Uterus (tissue), 4 donors: ENCODE measurements around the gene SH3PXD2B. TPM values are rescaled to one million over a fixed set of nuclear protein-coding genes. Genes with fewer than 3 reads are reported as not detected.
"Not testable (repeated sequence)": the region's sequence is repeated elsewhere in the genome, so short reads cannot be mapped to it uniquely, and the experiment has no call there.

Experiments used
- DNase-seq, 2 donors: peaks; one replicate each; pipeline ENCODE4 v3.0.0-alpha.2; 2019 to 2020
- H3K27ac ChIP-seq, 2 donors: fragments of 200-600 bp; sonication (generic); 1 replicate in 1 of 2; 2 replicates in 1 of 2; pipeline ENCODE4 v1.5.1; 2016 to 2018
- H3K27me3 ChIP-seq, 2 donors: fragments of 200-600 bp; sonication (generic); one replicate each; pipeline ENCODE4 v1.5.1; 2018 to 2019; ENCODE audit warnings: control low read depth in 1 of 2
- H3K36me3 ChIP-seq, 2 donors: fragments of 200-600 bp; sonication (generic); one replicate each; pipeline ENCODE4 v1.5.1; 2019; ENCODE audit warnings: control low read depth in 1 of 2
- H3K4me1 ChIP-seq, 2 donors: fragments of 200-600 bp; sonication (generic); one replicate each; pipeline ENCODE4 v1.5.1; 2018 to 2019; ENCODE audit warnings: control low read depth in 1 of 2
- H3K4me3 ChIP-seq, 2 donors: fragments of 200-600 bp; sonication (generic); 1 replicate in 1 of 2; 2 replicates in 1 of 2; pipeline ENCODE4 v1.5.1; 2018 to 2019; ENCODE audit warnings: mild to moderate bottlenecking in 1 of 2
- H3K9me3 ChIP-seq, 2 donors: fragments of 200-600 bp; sonication (generic); one replicate each; pipeline ENCODE4 v1.5.1; 2019; ENCODE audit warnings: control low read depth in 1 of 2
- POLR2A ChIP-seq, 2 donors: fragments of 450-650 bp; IDR thresholded peaks; one replicate each; pipeline ENCODE4 v1.6.1; 2016; ENCODE audit warnings: antibody characterized with exemption in 2 of 2, mild to moderate bottlenecking in 1 of 2, moderate library complexity in 1 of 2
- intact Hi-C: fragments of 100-400 bp; cut with DNase I; formaldehyde crosslinking; loops from one replicate; pipeline ENCODE4 v1.15.1; 2023; ENCODE audit warnings: low total_unique reads
- total RNA-seq, 4 donors: library from RNA; depleted of rRNA in 3 of 4; stranded (reverse); fragments of >200 nt in 3 of 4; gene quantifications; one replicate each; pipeline versions ENCODE4 v1.1.0 to v1.2.4, GENCODE V29; 2014 to 2023
- TF ChIP-seq, protein P1 (sequence below), 4 experiments: fragments of 200-600 bp in 2 of 4; fragments of 450-650 bp in 2 of 4; sonication (generic) in 2 of 4; IDR thresholded peaks; one replicate each; pipeline ENCODE4 v1.5.1; 2016 to 2019; ENCODE audit warnings: antibody characterized with exemption in 4 of 4, mild to moderate bottlenecking in 2 of 4, moderate library complexity in 1 of 4
- donor health status: DM: yes; HTN: yes; CAD: no.

The SH3PXD2B gene
- total RNA-seq, 4 donors from 2014 or later = 26.1 to 82.6 (median 31.0) TPM

DNA sequence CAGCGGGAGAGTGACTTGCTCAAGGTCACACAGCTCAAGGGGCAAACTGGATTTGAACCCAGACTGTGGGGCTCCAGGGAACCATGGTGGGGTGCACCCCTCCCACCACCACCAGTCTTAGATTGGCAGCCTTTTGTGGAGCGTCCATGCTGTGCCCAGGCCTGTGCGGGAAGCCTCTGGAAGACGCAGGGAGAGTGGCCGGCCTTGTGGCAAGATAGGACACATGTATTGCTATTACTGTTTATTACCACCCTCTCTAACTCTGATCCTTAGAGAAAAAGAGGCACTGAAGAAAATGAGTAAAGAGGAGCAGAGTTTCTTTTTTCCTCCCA lies 25.4 kb upstream of the SH3PXD2B start:
- Histone ChIP-seq H3K9me3 (no peaks in the 10 kb centered on the region), H3K27me3 (no peaks in the 10 kb centered on the region), H3K27ac (peak overlapping the region; percentile 47 to 66), H3K36me3 (no peaks in the 10 kb centered on the region), H3K4me1 (no peaks in the 10 kb centered on the region), H3K4me3 (no peak overlapping the region)
- DNase-seq = no peak
- TF ChIP-seq, protein P1, sequence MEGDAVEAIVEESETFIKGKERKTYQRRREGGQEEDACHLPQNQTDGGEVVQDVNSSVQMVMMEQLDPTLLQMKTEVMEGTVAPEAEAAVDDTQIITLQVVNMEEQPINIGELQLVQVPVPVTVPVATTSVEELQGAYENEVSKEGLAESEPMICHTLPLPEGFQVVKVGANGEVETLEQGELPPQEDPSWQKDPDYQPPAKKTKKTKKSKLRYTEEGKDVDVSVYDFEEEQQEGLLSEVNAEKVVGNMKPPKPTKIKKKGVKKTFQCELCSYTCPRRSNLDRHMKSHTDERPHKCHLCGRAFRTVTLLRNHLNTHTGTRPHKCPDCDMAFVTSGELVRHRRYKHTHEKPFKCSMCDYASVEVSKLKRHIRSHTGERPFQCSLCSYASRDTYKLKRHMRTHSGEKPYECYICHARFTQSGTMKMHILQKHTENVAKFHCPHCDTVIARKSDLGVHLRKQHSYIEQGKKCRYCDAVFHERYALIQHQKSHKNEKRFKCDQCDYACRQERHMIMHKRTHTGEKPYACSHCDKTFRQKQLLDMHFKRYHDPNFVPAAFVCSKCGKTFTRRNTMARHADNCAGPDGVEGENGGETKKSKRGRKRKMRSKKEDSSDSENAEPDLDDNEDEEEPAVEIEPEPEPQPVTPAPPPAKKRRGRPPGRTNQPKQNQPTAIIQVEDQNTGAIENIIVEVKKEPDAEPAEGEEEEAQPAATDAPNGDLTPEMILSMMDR (IDR thresholded peaks at IDR 0.05) = no peak
- no peak for TF ChIP-seq POLR2A (IDR thresholded peaks at IDR 0.05)
- intact Hi-C loops = loop anchor here (2.0 to 10.0 kb wide), 2 partner anchors 221 to 455 kb away; no protein-coding TSS in a partner anchor

DNA sequence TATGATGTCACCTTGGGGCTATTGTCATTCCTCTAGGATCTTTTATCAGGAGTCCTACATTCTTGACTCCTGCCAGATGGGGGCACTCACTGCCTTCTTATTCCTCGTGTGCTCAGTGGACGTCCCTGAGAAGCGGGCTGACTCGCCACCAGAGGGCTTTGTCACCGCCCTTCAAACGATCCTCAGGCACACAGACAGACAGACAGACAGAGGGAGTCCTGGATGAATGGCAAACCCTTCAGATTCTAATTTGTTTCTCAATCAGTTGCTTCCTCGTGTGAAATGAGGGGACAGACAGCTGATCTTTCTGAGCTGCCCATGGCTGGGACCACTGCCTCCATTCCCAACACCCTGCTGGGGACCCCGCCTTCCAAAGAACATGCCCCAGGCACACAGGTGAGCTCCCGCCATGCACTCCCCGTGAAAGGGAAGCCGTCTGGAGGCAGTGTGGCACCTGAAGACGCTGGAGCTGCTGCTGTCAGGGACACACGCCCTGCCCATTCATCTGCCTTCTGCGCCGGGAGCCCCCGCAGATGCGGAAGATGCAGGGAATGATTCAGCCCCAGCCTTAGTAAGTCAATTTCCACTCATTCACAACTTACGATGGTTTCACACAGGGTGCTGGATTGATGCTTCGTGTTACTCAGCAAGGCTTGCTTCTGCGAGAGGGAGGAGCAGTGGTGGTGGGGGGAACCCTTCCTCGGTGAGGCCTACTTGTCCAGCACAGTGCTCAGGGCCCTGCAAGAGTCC lies 24.9 kb upstream of the SH3PXD2B start:
- Histone ChIP-seq H3K9me3 (no peaks in the 10 kb centered on the region), H3K27me3 (no peaks in the 10 kb centered on the region), H3K4me3 (no peak overlapping the region), H3K4me1 (no peaks in the 10 kb centered on the region), H3K36me3 (no peaks in the 10 kb centered on the region), H3K27ac (peak overlapping the region; percentile 47 to 66)
- intact Hi-C loops = loop anchor here (10.0 kb wide), 1 partner anchor 456 kb away; no protein-coding TSS in a partner anchor
- TF ChIP-seq, protein P1 (IDR thresholded peaks at IDR 0.05) = peak; percentile 80 to 99 (median 94)
- TF ChIP-seq POLR2A (IDR thresholded peaks at IDR 0.05) = no peak
- DNase-seq = peak; percentile 86 to 88

DNA sequence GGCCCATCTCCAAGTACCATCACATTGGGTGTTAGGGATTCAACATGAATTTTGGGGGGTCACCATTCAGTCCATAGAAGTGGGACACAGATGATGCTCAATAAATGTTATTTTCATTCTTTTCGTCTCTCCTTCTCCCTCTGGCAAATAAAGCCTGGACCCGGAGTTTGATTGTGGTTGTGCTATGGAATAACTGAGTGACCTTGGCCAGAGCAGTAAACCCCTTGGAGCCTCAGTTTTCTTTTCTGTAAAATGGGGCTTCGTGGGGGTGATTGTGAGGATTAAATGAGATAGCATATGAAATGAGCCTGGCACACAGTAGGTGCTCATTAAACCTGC lies 24.3 kb upstream of the SH3PXD2B start:
- intact Hi-C loops = loop anchor here (10.0 kb wide), 1 partner anchor 456 kb away; no protein-coding TSS in a partner anchor
- not testable (repeated sequence) for H3K4me1 ChIP-seq

DNA sequence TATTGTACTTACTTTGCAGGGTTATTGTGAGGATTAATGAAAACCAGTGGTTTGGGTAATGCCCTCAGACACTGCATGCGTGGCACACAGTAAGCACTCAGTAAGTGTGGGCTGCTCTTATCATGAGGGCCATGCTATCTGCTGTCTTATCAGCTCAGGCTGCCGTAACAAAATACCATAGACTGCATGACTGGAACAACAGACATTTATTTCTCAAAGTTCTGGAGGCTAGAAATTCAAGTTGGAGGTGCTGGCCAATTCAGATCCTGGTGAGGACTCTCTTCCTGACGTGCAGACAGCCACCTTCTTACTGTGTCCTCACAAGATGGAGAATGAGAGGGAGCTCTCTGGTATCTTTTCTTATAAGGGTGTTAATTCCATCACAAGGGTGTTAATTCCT lies 23.9 kb upstream of the SH3PXD2B start:
- Histone ChIP-seq H3K9me3 (no peaks in the 10 kb centered on the region), H3K27ac (no peak overlapping the region), H3K4me3 (no peak overlapping the region), H3K4me1 (no peaks in the 10 kb centered on the region), H3K27me3 (no peaks in the 10 kb centered on the region), H3K36me3 (no peaks in the 10 kb centered on the region)
- TF ChIP-seq, protein P1 (IDR thresholded peaks at IDR 0.05) = no peak
- TF ChIP-seq POLR2A (IDR thresholded peaks at IDR 0.05) = no peak
- DNase-seq = no peak
- intact Hi-C loops = loop anchor here (10.0 kb wide), 1 partner anchor 457 kb away; no protein-coding TSS in a partner anchor

More for the DNA sequence above, 24.3 kb upstream of the SH3PXD2B start:
- H3K27me3 ChIP-seq, H3K4me3 ChIP-seq, H3K9me3 ChIP-seq, H3K27ac ChIP-seq, DNase-seq, H3K36me3 ChIP-seq: not testable (repeated sequence)

DNA sequence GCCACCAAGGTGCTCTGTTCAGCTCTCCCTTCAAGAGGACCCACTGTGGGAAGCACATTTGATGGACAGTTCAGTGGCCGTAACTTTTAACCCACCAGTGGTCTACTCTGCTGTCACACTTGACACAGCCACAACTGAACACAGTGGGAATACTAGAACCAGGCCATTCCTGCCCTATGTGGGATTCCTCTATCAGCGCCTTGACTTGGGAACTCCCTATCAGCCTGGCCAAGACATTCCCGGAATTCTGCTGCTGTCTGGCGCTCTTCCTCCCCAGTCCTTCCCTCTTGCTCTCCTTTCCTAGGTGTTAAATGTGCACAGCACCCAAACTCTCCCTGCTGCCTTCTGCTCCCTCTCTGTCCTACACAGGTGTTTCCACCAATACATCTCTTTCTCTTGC lies 23.1 kb upstream of the SH3PXD2B start:
- no peaks in the 10 kb centered on the region for H3K9me3 ChIP-seq
- H3K4me1 ChIP-seq = no peaks in the 10 kb centered on the region
- no peaks in the 10 kb centered on the region for H3K27me3 ChIP-seq
- no peak overlapping the region for H3K27ac ChIP-seq
- no peaks in the 10 kb centered on the region for H3K36me3 ChIP-seq
- intact Hi-C loops = loop anchor here (10.0 kb wide), 1 partner anchor 457 kb away; no protein-coding TSS in a partner anchor
- no peak for DNase-seq
- TF ChIP-seq, protein P1 (IDR thresholded peaks at IDR 0.05) = no peak
- no peak for TF ChIP-seq POLR2A (IDR thresholded peaks at IDR 0.05)
- no peak overlapping the region for H3K4me3 ChIP-seq
